ENCODE results near the gene BMPR1A.

DNA sequence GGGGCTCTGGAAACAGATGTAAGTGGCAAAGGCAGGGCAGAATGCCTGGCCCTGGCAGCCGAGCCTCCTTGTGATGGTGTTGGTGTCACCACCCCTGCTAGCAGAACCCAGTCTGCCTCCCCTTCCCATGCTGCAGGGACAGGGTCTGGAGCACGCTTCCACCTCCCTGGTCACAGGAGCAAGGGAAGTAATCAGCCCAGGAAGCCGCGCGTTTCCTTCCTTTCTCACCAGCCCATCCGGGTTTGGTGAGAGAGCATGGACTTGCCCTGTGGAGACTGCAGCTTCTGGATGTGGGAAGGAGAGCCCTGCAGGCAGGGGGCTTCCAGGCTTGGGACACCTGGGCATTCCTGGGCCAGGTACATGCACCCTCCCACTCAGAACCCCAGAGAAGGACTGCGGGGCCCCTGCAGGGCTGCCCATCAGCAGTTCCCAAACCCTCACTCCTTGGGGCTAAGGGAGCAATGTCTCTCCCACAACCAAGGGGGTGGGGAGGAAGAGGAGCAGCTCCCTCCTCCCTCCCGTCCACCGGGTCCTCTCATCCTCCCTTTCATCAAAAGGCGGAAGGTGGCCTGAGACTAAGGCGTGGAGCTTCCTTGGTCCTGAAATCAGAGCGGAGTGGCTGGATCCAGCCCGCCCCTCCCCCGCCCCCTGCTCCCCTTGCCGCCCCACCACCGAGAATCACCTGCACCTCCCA is 199.2 kb downstream of the BMPR1A start:
- TF ChIP-seq POLR2A (IDR thresholded peaks at IDR 0.05) = no peak
- TF ChIP-seq, protein P1, sequence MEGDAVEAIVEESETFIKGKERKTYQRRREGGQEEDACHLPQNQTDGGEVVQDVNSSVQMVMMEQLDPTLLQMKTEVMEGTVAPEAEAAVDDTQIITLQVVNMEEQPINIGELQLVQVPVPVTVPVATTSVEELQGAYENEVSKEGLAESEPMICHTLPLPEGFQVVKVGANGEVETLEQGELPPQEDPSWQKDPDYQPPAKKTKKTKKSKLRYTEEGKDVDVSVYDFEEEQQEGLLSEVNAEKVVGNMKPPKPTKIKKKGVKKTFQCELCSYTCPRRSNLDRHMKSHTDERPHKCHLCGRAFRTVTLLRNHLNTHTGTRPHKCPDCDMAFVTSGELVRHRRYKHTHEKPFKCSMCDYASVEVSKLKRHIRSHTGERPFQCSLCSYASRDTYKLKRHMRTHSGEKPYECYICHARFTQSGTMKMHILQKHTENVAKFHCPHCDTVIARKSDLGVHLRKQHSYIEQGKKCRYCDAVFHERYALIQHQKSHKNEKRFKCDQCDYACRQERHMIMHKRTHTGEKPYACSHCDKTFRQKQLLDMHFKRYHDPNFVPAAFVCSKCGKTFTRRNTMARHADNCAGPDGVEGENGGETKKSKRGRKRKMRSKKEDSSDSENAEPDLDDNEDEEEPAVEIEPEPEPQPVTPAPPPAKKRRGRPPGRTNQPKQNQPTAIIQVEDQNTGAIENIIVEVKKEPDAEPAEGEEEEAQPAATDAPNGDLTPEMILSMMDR (IDR thresholded peaks at IDR 0.05) = no peak
- peak in 1 of 2 donors; percentile 74 for TF ChIP-seq POLR2AphosphoS5 (IDR thresholded peaks at IDR 0.05)
